ENCODE results near the gene BZW1.

BZW1 gene

GRCh38 chr2:200794143-200794542 lies 17.6 kb upstream of the BZW1 start:
- H3K4me3 ChIP-seq (ENCODE audit: low read depth, low read length), result no peak overlapping the region
- TF ChIP-seq, protein P1, sequence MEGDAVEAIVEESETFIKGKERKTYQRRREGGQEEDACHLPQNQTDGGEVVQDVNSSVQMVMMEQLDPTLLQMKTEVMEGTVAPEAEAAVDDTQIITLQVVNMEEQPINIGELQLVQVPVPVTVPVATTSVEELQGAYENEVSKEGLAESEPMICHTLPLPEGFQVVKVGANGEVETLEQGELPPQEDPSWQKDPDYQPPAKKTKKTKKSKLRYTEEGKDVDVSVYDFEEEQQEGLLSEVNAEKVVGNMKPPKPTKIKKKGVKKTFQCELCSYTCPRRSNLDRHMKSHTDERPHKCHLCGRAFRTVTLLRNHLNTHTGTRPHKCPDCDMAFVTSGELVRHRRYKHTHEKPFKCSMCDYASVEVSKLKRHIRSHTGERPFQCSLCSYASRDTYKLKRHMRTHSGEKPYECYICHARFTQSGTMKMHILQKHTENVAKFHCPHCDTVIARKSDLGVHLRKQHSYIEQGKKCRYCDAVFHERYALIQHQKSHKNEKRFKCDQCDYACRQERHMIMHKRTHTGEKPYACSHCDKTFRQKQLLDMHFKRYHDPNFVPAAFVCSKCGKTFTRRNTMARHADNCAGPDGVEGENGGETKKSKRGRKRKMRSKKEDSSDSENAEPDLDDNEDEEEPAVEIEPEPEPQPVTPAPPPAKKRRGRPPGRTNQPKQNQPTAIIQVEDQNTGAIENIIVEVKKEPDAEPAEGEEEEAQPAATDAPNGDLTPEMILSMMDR (IDR thresholded peaks at IDR 0.05), result no peak
- H3K9ac ChIP-seq, result no peak overlapping the region
- no peak overlapping the region for H3K4me2 ChIP-seq (ENCODE audit: low read length)
- H2AFZ ChIP-seq, result no peak overlapping the region
- no peaks in the 10 kb centered on the region for H3K27me3 ChIP-seq (ENCODE audit: control insufficient read depth, insufficient read depth, low read length)
- H3K27ac ChIP-seq, result no peak overlapping the region
- no peaks in the 10 kb centered on the region for H3K9me3 ChIP-seq (ENCODE audit: control insufficient read depth, low read length)
- no peaks in the 10 kb centered on the region for H3K36me3 ChIP-seq (ENCODE audit: control insufficient read depth, insufficient read depth, low read length)
- no peaks in the 10 kb centered on the region for H3K4me1 ChIP-seq
- H3K79me2 ChIP-seq, result no peaks in the 10 kb centered on the region

DNA sequence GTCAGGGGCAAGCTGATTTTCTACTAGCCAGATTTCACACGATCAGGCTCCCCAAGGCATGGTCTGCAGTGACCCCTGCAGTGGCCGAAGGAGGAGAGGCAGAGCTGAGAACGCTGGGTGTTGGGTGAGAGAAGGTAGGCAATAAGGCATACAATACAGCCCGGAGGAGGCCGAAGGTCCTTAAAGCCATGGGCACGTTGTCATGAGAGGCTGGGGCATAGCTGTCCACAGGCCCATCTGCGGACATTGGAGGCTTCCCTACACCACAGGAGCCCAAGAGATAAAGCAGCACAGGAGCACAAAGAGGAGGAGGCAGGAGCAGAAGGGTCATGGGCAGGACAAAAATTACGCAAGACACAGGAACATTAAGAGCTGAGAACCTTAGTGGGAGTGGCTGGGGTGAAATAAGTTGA lies 16.7 kb upstream of the BZW1 start:
- H3K36me3 ChIP-seq (ENCODE audit: control insufficient read depth, insufficient read depth, low read length), result no peaks in the 10 kb centered on the region
- H3K27ac ChIP-seq, result no peak overlapping the region
- no peaks in the 10 kb centered on the region for H3K27me3 ChIP-seq (ENCODE audit: control insufficient read depth, insufficient read depth, low read length)
- no peaks in the 10 kb centered on the region for H3K4me1 ChIP-seq
- no peak overlapping the region for H3K4me2 ChIP-seq (ENCODE audit: low read length)
- TF ChIP-seq, protein P1 (IDR thresholded peaks at IDR 0.05), result no peak
- H3K9ac ChIP-seq, result no peak overlapping the region
- H2AFZ ChIP-seq, result no peak overlapping the region
- no peak overlapping the region for H3K4me3 ChIP-seq (ENCODE audit: low read depth, low read length)
- no peaks in the 10 kb centered on the region for H3K9me3 ChIP-seq (ENCODE audit: control insufficient read depth, low read length)
- H3K79me2 ChIP-seq, result no peaks in the 10 kb centered on the region

GRCh38 chr2:200796561-200796960 lies 15.1 kb upstream of the BZW1 start:
- no peaks in the 10 kb centered on the region for H3K27me3 ChIP-seq (ENCODE audit: control insufficient read depth, insufficient read depth, low read length)
- H3K4me1 ChIP-seq, result no peaks in the 10 kb centered on the region
- H3K4me2 ChIP-seq (ENCODE audit: low read length), result no peak overlapping the region
- H3K36me3 ChIP-seq (ENCODE audit: control insufficient read depth, insufficient read depth, low read length), result no peaks in the 10 kb centered on the region
- no peak overlapping the region for H3K4me3 ChIP-seq (ENCODE audit: low read depth, low read length)
- no peaks in the 10 kb centered on the region for H3K9me3 ChIP-seq (ENCODE audit: control insufficient read depth, low read length)
- no peak overlapping the region for H2AFZ ChIP-seq
- TF ChIP-seq, protein P1 (IDR thresholded peaks at IDR 0.05), result no peak
- no peak overlapping the region for H3K27ac ChIP-seq
- H3K9ac ChIP-seq, result no peak overlapping the region
- H3K79me2 ChIP-seq, result no peaks in the 10 kb centered on the region

DNA sequence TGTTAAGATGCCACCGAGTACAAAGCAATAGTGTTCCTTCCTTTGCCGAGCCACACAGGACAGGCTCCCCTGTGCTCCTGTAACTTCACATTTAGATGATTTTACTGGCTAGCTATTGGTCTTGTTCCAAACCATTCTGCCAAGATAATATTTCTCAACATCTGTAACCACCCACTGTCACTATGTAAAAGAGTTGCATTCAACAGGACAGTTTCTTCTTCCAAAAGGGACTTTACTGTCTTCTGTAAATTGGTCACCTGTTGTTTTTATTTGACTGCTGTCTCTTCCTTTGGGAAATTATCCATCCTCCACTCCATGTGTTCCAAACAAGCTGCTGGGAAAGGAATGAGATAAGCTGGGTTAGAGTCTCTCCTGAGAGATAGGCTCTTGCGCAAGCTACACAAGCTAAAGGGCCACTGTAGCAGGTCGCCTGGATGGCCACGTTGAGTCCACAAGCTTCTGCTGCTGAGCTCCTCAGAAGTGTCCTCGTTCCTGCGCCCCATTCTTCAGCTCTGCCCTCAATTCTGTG lies 14.4 kb upstream of the BZW1 start:
- Histone ChIP-seq H3K9ac (no peak overlapping the region), H3K36me3 (ENCODE audit: control insufficient read depth, insufficient read depth, low read length) (no peaks in the 10 kb centered on the region), H3K4me2 (ENCODE audit: low read length) (no peak overlapping the region), H2AFZ (no peak overlapping the region), H3K9me3 (ENCODE audit: control insufficient read depth, low read length) (no peaks in the 10 kb centered on the region), H3K4me3 (ENCODE audit: low read depth, low read length) (no peak overlapping the region), H3K27me3 (ENCODE audit: control insufficient read depth, insufficient read depth, low read length) (no peaks in the 10 kb centered on the region), H3K79me2 (no peaks in the 10 kb centered on the region), H3K27ac (no peak overlapping the region), H3K4me1 (no peaks in the 10 kb centered on the region)
- TF ChIP-seq, protein P1 (IDR thresholded peaks at IDR 0.05), result no peak

DNA sequence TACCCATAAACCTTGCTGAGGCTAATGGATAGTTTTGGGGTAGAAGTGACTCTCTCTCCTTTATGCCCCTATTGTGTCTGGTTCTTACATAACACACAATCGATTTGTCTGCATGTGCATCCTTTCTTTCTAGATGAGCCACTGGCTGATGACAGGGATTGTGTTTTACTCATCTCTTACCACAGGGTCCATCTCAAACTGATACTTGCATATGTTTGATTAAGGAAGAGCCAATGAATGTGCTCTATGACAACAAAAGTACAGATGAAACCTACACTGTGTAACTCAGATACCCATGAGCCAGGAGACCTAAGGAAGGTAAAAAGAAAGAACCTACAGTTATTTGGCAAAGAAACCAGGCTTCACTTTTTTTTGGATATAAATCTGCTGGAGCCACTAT lies 13.2 kb upstream of the BZW1 start:
- no peaks in the 10 kb centered on the region for H3K9me3 ChIP-seq (ENCODE audit: control insufficient read depth, low read length)
- H3K79me2 ChIP-seq, result no peaks in the 10 kb centered on the region
- no peak overlapping the region for H3K9ac ChIP-seq
- H3K27me3 ChIP-seq (ENCODE audit: control insufficient read depth, insufficient read depth, low read length), result no peaks in the 10 kb centered on the region
- no peak overlapping the region for H2AFZ ChIP-seq
- H3K27ac ChIP-seq, result no peak overlapping the region
- no peaks in the 10 kb centered on the region for H3K36me3 ChIP-seq (ENCODE audit: control insufficient read depth, insufficient read depth, low read length)
- H3K4me1 ChIP-seq, result no peaks in the 10 kb centered on the region
- no peak overlapping the region for H3K4me2 ChIP-seq (ENCODE audit: low read length)
- TF ChIP-seq, protein P1 (IDR thresholded peaks at IDR 0.05), result no peak
- no peak overlapping the region for H3K4me3 ChIP-seq (ENCODE audit: low read depth, low read length)
